Smooth muscle cell (in vitro differentiated cells): ENCODE data around the gene SRPK1. TPM values are rescaled to one million over a fixed set of nuclear protein-coding genes. Genes with fewer than 3 reads are reported as not detected.
"Not testable (repeated sequence)": the region's sequence is repeated elsewhere in the genome, so short reads cannot be mapped to it uniquely, and the experiment has no call there.

Source experiments
- DNase-seq: peaks from one replicate; lab custom pipeline; 2025; ENCODE audit not compliant: unreplicated experiment; lab: John Stamatoyannopoulos, UW
- H2AFZ ChIP-seq: fragments of 200-600 bp; sonication (generic); 2 replicates; pipeline ENCODE4 v1.6.0; 2016; ENCODE audit warnings: antibody characterized with exemption, low read depth, mild to moderate bottlenecking
- H3F3A ChIP-seq: fragments of 200-600 bp; sonication (generic); 2 replicates; pipeline ENCODE4 v1.6.0; 2017; ENCODE audit warnings: antibody characterized with exemption, low read depth
- H3K27ac ChIP-seq: fragments of 200-600 bp; sonication (generic); 2 replicates; pipeline ENCODE4 v1.5.1; 2016; ENCODE audit warnings: low read depth, mild to moderate bottlenecking
- H3K27me3 ChIP-seq: fragments of 200-600 bp; sonication (generic); 2 replicates; pipeline ENCODE4 v1.6.1; 2016; ENCODE audit warnings: low read depth, mild to moderate bottlenecking
- H3K36me3 ChIP-seq: fragments of 200-600 bp; sonication (generic); 2 replicates; pipeline ENCODE4 v1.5.1; 2016; ENCODE audit warnings: low read depth
- H3K4me1 ChIP-seq: fragments of 200-600 bp; sonication (generic); 2 replicates; pipeline ENCODE4 v1.5.1; 2016; ENCODE audit warnings: low read depth
- H3K4me2 ChIP-seq: fragments of 200-600 bp; sonication (generic); 2 replicates; pipeline ENCODE4 v1.6.0; 2016; ENCODE audit warnings: mild to moderate bottlenecking
- H3K4me3 ChIP-seq: fragments of 200-600 bp; sonication (generic); 2 replicates; pipeline ENCODE4 v1.5.1; 2016; ENCODE audit warnings: mild to moderate bottlenecking
- H3K79me2 ChIP-seq: fragments of 200-600 bp; sonication (generic); 2 replicates; pipeline ENCODE4 v1.6.0; 2016; ENCODE audit warnings: low read depth, mild to moderate bottlenecking
- H3K9ac ChIP-seq: fragments of 200-600 bp; sonication (generic); 2 replicates; pipeline ENCODE4 v1.6.0; 2016; ENCODE audit warnings: low read depth
- H3K9me3 ChIP-seq: fragments of 200-600 bp; sonication (generic); replicated peaks from 2 replicates; pipeline ENCODE4 v1.5.1; 2016; ENCODE audit warnings: low read depth
- H4K20me1 ChIP-seq: fragments of 200-600 bp; sonication (generic); 2 replicates; pipeline ENCODE4 v1.6.0; 2016; ENCODE audit warnings: low read depth
- CTCF ChIP-seq: fragments of 200-600 bp; sonication (generic); IDR thresholded peaks from 2 replicates; pipeline ENCODE4 v1.5.1; 2017; ENCODE audit warnings: borderline replicate concordance, mild to moderate bottlenecking, antibody characterized with exemption; ENCODE audit not compliant: insufficient read depth, poor library complexity, severe bottlenecking
- WGBS: methylation state at CpG from one replicate; pipeline ENCODE4 v1.1.7; 2016; ENCODE audit warnings: low lambda C conversion rate; 5-methylcytosine and 5-hydroxymethylcytosine counted together
- polyA plus RNA-seq: library from polyadenylated mRNA; unstranded; fragments of >200 nt; fragmentation: Nextera tagmentation; extraction: Ambion mirVana; gene quantifications from 2 replicates; pipeline ENCODE4 v1.2.1, GENCODE V29; 2016
- total RNA-seq: library from RNA; depleted of rRNA; stranded (reverse); fragments of >200 nt; gene quantifications from 2 replicates; pipeline ENCODE4 v1.2.3, GENCODE V29; 2014

SRPK1 gene
- total and polyA plus RNA-seq, 2 experiments from 2014 or later = 28.2 to 45.7 TPM

DNA sequence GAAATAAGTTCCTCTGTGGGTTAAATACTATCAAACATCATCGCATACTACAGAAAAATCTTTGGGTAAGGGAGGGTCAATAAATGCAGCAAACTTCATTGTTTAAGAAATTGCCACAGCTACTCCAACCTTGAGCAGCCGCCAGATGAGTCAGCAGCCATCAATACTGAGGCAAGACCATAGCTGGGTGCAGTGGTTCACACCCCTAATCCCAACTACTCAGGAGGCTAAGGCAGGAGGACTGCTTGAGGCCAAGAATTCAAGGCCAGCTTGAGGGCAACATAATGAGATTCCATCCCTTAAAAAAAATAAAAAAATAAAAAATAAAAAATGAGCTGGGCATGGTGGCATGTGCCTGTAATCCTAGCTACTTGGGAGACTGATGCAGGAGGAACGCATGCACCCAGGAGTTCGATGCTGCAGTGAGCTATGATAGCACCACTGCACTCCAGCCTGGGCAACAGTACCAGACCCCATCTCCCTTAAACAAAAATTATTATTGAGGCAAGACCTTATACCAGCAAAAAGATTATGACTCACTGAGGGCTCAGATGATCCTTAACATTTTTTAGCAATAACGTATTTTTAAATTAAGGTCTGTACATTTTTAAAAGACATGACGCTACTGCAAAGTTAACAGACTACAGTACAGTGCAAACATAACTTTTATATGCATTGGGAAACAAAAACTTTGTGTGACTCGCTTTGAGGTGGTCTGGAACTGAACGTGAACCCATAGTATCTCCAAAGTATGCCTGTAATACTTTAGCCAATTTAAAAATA is 8.8 kb downstream of the SRPK1 start:
- no peak for DNase-seq
- no peaks in the 10 kb centered on the region for H3F3A ChIP-seq
- H3K4me2 ChIP-seq = no peak overlapping the region
- H3K9ac ChIP-seq = no peak overlapping the region
- H4K20me1 ChIP-seq = peaks cover 13% of the 10 kb centered on the region
- H3K4me3 ChIP-seq = no peak overlapping the region
- no peaks in the 10 kb centered on the region for H3K27me3 ChIP-seq
- H3K79me2 ChIP-seq = peaks cover 67% of the 10 kb centered on the region
- peaks cover 11% of the 10 kb centered on the region for H3K36me3 ChIP-seq
- 90% methylated on average over 8 of the region's 8 CpGs for WGBS
- H3K27ac ChIP-seq = no peak overlapping the region
- H3K4me1 ChIP-seq = no peaks in the 10 kb centered on the region
- no peak for TF ChIP-seq CTCF
- no peak overlapping the region for H2AFZ ChIP-seq
- peaks cover 10% of the 10 kb centered on the region for H3K9me3 ChIP-seq

GRCh38 chr6:35909571-35909970 is 11.3 kb downstream of the SRPK1 start:
- peaks cover 15% of the 10 kb centered on the region for H3F3A ChIP-seq
- 100% methylated on average over 2 of the region's 2 CpGs for WGBS
- H3K79me2 ChIP-seq = peaks cover 46% of the 10 kb centered on the region
- H2AFZ ChIP-seq, H3K4me3 ChIP-seq, H3K9ac ChIP-seq, H3K4me2 ChIP-seq, DNase-seq, H3K27ac ChIP-seq, H3K27me3 ChIP-seq: not testable (repeated sequence)
- peaks cover 23% of the 10 kb centered on the region for H3K4me1 ChIP-seq
- peaks cover 23% of the 10 kb centered on the region for H4K20me1 ChIP-seq
- peaks cover 11% of the 10 kb centered on the region for H3K36me3 ChIP-seq
- peaks cover 10% of the 10 kb centered on the region for H3K9me3 ChIP-seq

DNA sequence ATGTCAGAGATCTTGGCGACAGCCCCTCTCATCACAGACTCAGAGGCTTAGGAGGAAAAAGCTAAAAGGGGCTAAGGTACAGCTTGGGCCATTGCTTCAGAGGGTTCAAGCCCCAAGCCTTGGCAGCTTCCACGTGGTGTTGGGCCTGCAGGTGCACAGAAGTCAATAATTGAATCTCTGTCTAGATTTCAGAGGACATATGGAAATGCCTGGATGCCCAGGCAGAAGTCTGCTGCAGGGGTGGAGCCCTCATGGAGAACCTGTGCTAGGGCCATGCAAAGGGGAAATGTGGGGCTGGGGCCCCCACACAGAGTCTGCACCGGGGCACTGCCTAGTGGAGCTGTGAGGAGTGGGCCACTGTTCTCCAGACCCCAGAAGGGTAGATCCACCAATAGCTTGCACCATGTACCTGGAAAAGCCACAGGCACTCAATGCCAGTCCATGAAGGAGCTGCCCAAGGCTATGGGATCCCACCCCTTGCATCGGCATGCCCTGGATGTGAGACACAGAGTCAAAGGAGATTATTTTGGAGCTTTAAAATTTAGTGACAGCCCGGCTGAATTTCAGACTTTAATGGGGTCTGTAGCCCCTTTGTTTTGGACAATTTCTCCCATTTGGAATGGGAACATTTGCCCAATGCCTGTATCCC is 12.0 kb downstream of the SRPK1 start:
- H3K9ac ChIP-seq, H2AFZ ChIP-seq, H3K27me3 ChIP-seq, H3K4me3 ChIP-seq, H3K4me2 ChIP-seq, H3K27ac ChIP-seq, DNase-seq: not testable (repeated sequence)
- Histone ChIP-seq H3K9me3 (peaks cover 10% of the 10 kb centered on the region), H3K79me2 (peaks cover 41% of the 10 kb centered on the region), H4K20me1 (peaks cover 24% of the 10 kb centered on the region), H3K4me1 (peaks cover 23% of the 10 kb centered on the region), H3K36me3 (peaks cover 11% of the 10 kb centered on the region), H3F3A (peaks cover 15% of the 10 kb centered on the region)
- WGBS = 98% methylated on average over 5 of the region's 5 CpGs

- Histone ChIP-seq H3K36me3 (peaks cover 11% of the 10 kb centered on the region), H2AFZ (no peak overlapping the region), H3K27me3 (no peaks in the 10 kb centered on the region), H3K9me3 (peaks cover 10% of the 10 kb centered on the region), H3K79me2 (peaks cover 46% of the 10 kb centered on the region), H3K9ac (no peak overlapping the region), H3K4me1 (peaks cover 23% of the 10 kb centered on the region), H3K4me2 (no peak overlapping the region), H3K27ac (no peak overlapping the region), H3F3A (peaks cover 15% of the 10 kb centered on the region), H4K20me1 (peaks cover 34% of the 10 kb centered on the region), H3K4me3 (no peak overlapping the region)
- no peak for TF ChIP-seq CTCF
- 92% methylated on average over 6 of the region's 6 CpGs for WGBS
- DNase-seq = no peak
Measured at GRCh38 chr6:35907750-35908149, 13.1 kb downstream of the SRPK1 start.
